Smooth muscle cell (in vitro differentiated cells): ENCODE results near the gene LRP10. TPM values are rescaled to one million over a fixed set of nuclear protein-coding genes. Genes with fewer than 3 reads are reported as not detected.
A peak's percentile ranks its signal among the peaks of the same experiment; 100 is the strongest.

Source experiments
- DNase-seq: peaks from one replicate; lab custom pipeline; 2025; ENCODE audit not compliant: unreplicated experiment; lab: John Stamatoyannopoulos, UW
- H2AFZ ChIP-seq: fragments of 200-600 bp; sonication (generic); 2 replicates; pipeline ENCODE4 v1.6.0; 2016; ENCODE audit warnings: antibody characterized with exemption, low read depth, mild to moderate bottlenecking
- H3F3A ChIP-seq: fragments of 200-600 bp; sonication (generic); 2 replicates; pipeline ENCODE4 v1.6.0; 2017; ENCODE audit warnings: antibody characterized with exemption, low read depth
- H3K27ac ChIP-seq: fragments of 200-600 bp; sonication (generic); 2 replicates; pipeline ENCODE4 v1.5.1; 2016; ENCODE audit warnings: low read depth, mild to moderate bottlenecking
- H3K27me3 ChIP-seq: fragments of 200-600 bp; sonication (generic); 2 replicates; pipeline ENCODE4 v1.6.1; 2016; ENCODE audit warnings: low read depth, mild to moderate bottlenecking
- H3K36me3 ChIP-seq: fragments of 200-600 bp; sonication (generic); 2 replicates; pipeline ENCODE4 v1.5.1; 2016; ENCODE audit warnings: low read depth
- H3K4me1 ChIP-seq: fragments of 200-600 bp; sonication (generic); 2 replicates; pipeline ENCODE4 v1.5.1; 2016; ENCODE audit warnings: low read depth
- H3K4me2 ChIP-seq: fragments of 200-600 bp; sonication (generic); 2 replicates; pipeline ENCODE4 v1.6.0; 2016; ENCODE audit warnings: mild to moderate bottlenecking
- H3K4me3 ChIP-seq: fragments of 200-600 bp; sonication (generic); 2 replicates; pipeline ENCODE4 v1.5.1; 2016; ENCODE audit warnings: mild to moderate bottlenecking
- H3K79me2 ChIP-seq: fragments of 200-600 bp; sonication (generic); 2 replicates; pipeline ENCODE4 v1.6.0; 2016; ENCODE audit warnings: low read depth, mild to moderate bottlenecking
- H3K9ac ChIP-seq: fragments of 200-600 bp; sonication (generic); 2 replicates; pipeline ENCODE4 v1.6.0; 2016; ENCODE audit warnings: low read depth
- H3K9me3 ChIP-seq: fragments of 200-600 bp; sonication (generic); replicated peaks from 2 replicates; pipeline ENCODE4 v1.5.1; 2016; ENCODE audit warnings: low read depth
- H4K20me1 ChIP-seq: fragments of 200-600 bp; sonication (generic); 2 replicates; pipeline ENCODE4 v1.6.0; 2016; ENCODE audit warnings: low read depth
- WGBS: methylation state at CpG from one replicate; pipeline ENCODE4 v1.1.7; 2016; ENCODE audit warnings: low lambda C conversion rate; 5-methylcytosine and 5-hydroxymethylcytosine counted together
- polyA plus RNA-seq: library from polyadenylated mRNA; unstranded; fragments of >200 nt; fragmentation: Nextera tagmentation; extraction: Ambion mirVana; gene quantifications from 2 replicates; pipeline ENCODE4 v1.2.1, GENCODE V29; 2016
- total RNA-seq: library from RNA; depleted of rRNA; stranded (reverse); fragments of >200 nt; gene quantifications from 2 replicates; pipeline ENCODE4 v1.2.3, GENCODE V29; 2014
- TF ChIP-seq, protein P1 (sequence below): fragments of 200-600 bp; sonication (generic); IDR thresholded peaks from 2 replicates; pipeline ENCODE4 v1.5.1; 2017; ENCODE audit warnings: borderline replicate concordance, mild to moderate bottlenecking, antibody characterized with exemption; ENCODE audit not compliant: insufficient read depth, poor library complexity, severe bottlenecking

The LRP10 gene
- total and polyA plus RNA-seq, 2 experiments from 2014 or later: 38.8 to 87.1 TPM

DNA sequence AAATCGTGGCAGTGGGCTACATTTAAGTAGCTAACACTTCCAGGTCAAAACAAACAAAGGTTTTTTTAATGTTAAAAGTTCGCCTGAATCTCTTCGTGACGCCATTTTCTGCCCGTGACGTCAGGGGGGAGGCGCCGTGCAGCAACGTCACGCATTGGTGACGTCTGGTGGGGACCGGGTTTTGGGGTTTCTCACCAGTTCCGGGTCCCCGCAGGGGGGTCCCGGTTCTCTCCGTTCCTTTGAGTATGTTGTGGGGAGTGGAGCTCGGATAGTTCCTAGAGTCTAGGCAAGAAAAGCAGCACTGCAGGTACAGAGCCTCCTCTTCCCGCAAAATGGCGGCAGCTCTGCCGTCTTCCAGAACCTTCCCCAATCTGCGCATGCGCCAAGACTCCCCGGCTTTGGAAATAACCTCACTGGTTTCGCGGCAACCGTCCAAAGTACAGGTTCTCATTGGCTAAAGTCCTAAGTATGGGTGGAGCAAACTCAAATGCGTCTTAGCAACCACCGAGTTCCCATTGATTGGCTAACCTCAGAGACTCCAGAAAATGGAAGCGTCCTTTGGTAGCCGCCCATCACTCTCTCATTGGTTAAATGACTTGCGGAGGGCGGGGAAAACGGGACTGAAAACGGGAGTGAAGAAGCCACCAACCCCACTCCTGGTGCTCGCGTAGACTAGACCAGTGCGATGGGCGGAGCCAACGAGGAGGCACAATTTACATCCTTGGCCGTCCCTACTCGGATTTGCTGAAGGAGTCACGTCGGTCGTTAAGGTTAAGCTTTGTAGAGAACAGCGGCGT is 47.5 kb downstream of the LRP10 start, which contains the start of gene RBM23:
Gene RBM23 (minus strand): TSS at position 346 of the 797 bp plus-strand sequence.
- no peaks in the 10 kb centered on the region for H3K9me3 ChIP-seq
- under 1% methylated on average over 46 of the region's 46 CpGs for WGBS

DNA sequence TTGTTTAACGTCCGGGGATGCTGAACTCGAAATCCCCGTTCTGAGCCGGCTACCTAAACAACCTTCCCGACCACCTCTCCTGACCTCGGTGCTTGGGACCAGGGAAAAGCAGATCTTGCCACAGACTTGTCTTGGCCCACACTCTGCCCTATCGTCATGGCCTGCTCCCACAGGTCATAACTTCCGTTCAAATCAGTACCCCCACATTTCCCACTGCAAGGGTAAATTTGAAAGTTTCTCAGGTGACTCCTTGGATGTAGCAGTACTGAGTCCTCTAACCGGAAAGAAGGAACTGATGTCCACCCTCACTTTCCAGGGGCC is 48.0 kb downstream of the LRP10 start:
- H3F3A ChIP-seq: peaks cover 8% of the 10 kb centered on the region
- no peaks in the 10 kb centered on the region for H3K9me3 ChIP-seq
- TF ChIP-seq, protein P1, sequence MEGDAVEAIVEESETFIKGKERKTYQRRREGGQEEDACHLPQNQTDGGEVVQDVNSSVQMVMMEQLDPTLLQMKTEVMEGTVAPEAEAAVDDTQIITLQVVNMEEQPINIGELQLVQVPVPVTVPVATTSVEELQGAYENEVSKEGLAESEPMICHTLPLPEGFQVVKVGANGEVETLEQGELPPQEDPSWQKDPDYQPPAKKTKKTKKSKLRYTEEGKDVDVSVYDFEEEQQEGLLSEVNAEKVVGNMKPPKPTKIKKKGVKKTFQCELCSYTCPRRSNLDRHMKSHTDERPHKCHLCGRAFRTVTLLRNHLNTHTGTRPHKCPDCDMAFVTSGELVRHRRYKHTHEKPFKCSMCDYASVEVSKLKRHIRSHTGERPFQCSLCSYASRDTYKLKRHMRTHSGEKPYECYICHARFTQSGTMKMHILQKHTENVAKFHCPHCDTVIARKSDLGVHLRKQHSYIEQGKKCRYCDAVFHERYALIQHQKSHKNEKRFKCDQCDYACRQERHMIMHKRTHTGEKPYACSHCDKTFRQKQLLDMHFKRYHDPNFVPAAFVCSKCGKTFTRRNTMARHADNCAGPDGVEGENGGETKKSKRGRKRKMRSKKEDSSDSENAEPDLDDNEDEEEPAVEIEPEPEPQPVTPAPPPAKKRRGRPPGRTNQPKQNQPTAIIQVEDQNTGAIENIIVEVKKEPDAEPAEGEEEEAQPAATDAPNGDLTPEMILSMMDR: no peak
- H4K20me1 ChIP-seq: no peaks in the 10 kb centered on the region
- peak overlapping the region; percentile 88 for H3K27ac ChIP-seq
- DNase-seq: no peak
- WGBS: 28% methylated on average over 10 of the region's 10 CpGs
- peak overlapping the region; percentile 42 for H3K4me3 ChIP-seq
- peaks cover 7% of the 10 kb centered on the region for H3K36me3 ChIP-seq
- peak overlapping the region; percentile 54 for H3K9ac ChIP-seq
- peaks cover 39% of the 10 kb centered on the region for H3K79me2 ChIP-seq
- no peaks in the 10 kb centered on the region for H3K27me3 ChIP-seq
- H2AFZ ChIP-seq: peak overlapping the region; percentile 70
- peak overlapping the region; percentile 83 for H3K4me2 ChIP-seq
- peaks cover 13% of the 10 kb centered on the region for H3K4me1 ChIP-seq

More for the DNA sequence above, 47.5 kb downstream of the LRP10 start, which contains the start of gene RBM23:
- Histone ChIP-seq H3F3A (peaks cover 8% of the 10 kb centered on the region), H3K4me3 (peak within 1 kb of the TSS; percentile 77), H3K36me3 (peaks cover 7% of the 10 kb centered on the region), H3K27me3 (no peaks in the 10 kb centered on the region), H3K4me2 (peak within 1 kb of the TSS; percentile 86), H4K20me1 (no peaks in the 10 kb centered on the region), H3K9ac (peak within 1 kb of the TSS; percentile 97), H3K27ac (peak within 1 kb of the TSS; percentile 99), H2AFZ (peak within 1 kb of the TSS; percentile 70), H3K4me1 (peaks cover 13% of the 10 kb centered on the region), H3K79me2 (peaks cover 44% of the 10 kb centered on the region)
- peak; percentile 98 for DNase-seq
- TF ChIP-seq, protein P1: no peak

DNA sequence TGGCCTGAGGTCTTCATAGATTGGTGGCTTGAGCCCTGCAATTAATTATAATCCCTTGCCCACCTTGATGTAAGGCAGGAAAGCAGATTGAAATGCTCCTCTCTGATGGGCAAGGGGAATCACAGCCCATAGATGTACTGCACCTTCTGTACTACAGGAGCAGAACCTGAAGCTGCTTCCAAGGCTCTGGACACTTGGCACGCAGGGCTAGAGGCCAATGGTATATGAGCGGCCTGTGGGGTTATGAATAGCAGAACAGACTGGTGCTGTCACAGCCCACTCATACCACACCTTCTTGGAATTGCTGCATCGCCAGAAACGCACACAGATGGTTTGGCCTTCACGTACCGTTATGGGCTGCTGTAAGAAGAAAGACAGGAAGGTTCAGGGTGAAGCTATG is 49.2 kb downstream of the LRP10 start:
- H3K27ac ChIP-seq: no peak overlapping the region
- H3F3A ChIP-seq: peaks cover 8% of the 10 kb centered on the region
- H3K9ac ChIP-seq: no peak overlapping the region
- no peaks in the 10 kb centered on the region for H4K20me1 ChIP-seq
- 97% methylated on average over 6 of the region's 6 CpGs for WGBS
- no peak for DNase-seq
- no peak overlapping the region for H3K4me3 ChIP-seq
- TF ChIP-seq, protein P1: no peak
- H2AFZ ChIP-seq: no peak overlapping the region
- no peaks in the 10 kb centered on the region for H3K27me3 ChIP-seq
- H3K79me2 ChIP-seq: peaks cover 29% of the 10 kb centered on the region
- H3K4me2 ChIP-seq: no peak overlapping the region
- peaks cover 13% of the 10 kb centered on the region for H3K4me1 ChIP-seq
- no peaks in the 10 kb centered on the region for H3K9me3 ChIP-seq
- peaks cover 10% of the 10 kb centered on the region for H3K36me3 ChIP-seq
